RPMI7951 (cell line): ENCODE data around the gene LRPPRC. TPM values are rescaled to one million over a fixed set of nuclear protein-coding genes. Genes with fewer than 3 reads are reported as not detected.

Source experiments
- DNase-seq: peaks from one replicate; pipeline ENCODE4 v3.0.0-alpha.2; 2012; ENCODE audit warnings: low read depth
- total RNA-seq: library from RNA; depleted of rRNA; stranded (reverse); fragments of >200 nt; shearing (Covaris generic); gene quantifications from 2 replicates; pipeline ENCODE4 v1.2.3, GENCODE V29; 2014

The LRPPRC gene
- total RNA-seq, 1 experiment from 2014 or later, result 50.5 TPM

- no peak for DNase-seq
These were observed 89.2 kb downstream of the LRPPRC start for GRCh38 chr2:43906448-43907109.

GRCh38 chr2:43905871-43906270 lies 89.9 kb downstream of the LRPPRC start:
- no peak for DNase-seq

- DNase-seq, result peak; percentile 22
These were observed 90.4 kb downstream of the LRPPRC start for GRCh38 chr2:43905371-43905803.

GRCh38 chr2:43899589-43899988 lies 96.2 kb downstream of the LRPPRC start:
- DNase-seq, result no peak

GRCh38 chr2:43898838-43899346 lies 96.9 kb downstream of the LRPPRC start:
- DNase-seq, result no peak

GRCh38 chr2:43898134-43898837 lies 97.5 kb downstream of the LRPPRC start:
- no peak for DNase-seq

- DNase-seq, result no peak
These were observed 98.3 kb downstream of the LRPPRC start for GRCh38 chr2:43897492-43897891.

- no peak for DNase-seq
These were observed 98.9 kb downstream of the LRPPRC start for GRCh38 chr2:43896906-43897305.

GRCh38 chr2:43894743-43895142 lies 101.0 kb downstream of the LRPPRC start:
- DNase-seq, result no peak

- no peak for DNase-seq
These were observed 104.9 kb downstream of the LRPPRC start for GRCh38 chr2:43890855-43891254.

- no peak for DNase-seq
These were observed 106.4 kb downstream of the LRPPRC start for GRCh38 chr2:43889416-43889815.

- no peak for DNase-seq
These were observed 108.6 kb downstream of the LRPPRC start for GRCh38 chr2:43887176-43887575.

- DNase-seq, result no peak
These were observed 110.6 kb downstream of the LRPPRC start for GRCh38 chr2:43885132-43885632.

GRCh38 chr2:43884689-43885088 lies 111.1 kb downstream of the LRPPRC start:
- no peak for DNase-seq

GRCh38 chr2:43882312-43882711 lies 113.5 kb downstream of the LRPPRC start:
- no peak for DNase-seq

GRCh38 chr2:43880952-43881351 lies 114.8 kb downstream of the LRPPRC start:
- no peak for DNase-seq

GRCh38 chr2:43880471-43880870 lies 115.3 kb downstream of the LRPPRC start:
- DNase-seq, result no peak

- peak; percentile 21 for DNase-seq
These were observed 116.5 kb downstream of the LRPPRC start for GRCh38 chr2:43879261-43879660.

- DNase-seq, result peak; percentile 57
These were observed 117.9 kb downstream of the LRPPRC start for GRCh38 chr2:43877782-43878464.

- DNase-seq, result no peak
These were observed 120.9 kb downstream of the LRPPRC start for GRCh38 chr2:43874776-43875451.

- no peak for DNase-seq
These were observed 123.6 kb downstream of the LRPPRC start for GRCh38 chr2:43872151-43872550.

GRCh38 chr2:43855292-43855691 lies 140.5 kb downstream of the LRPPRC start:
- no peak for DNase-seq
